HEK293T (cell line): Measurements from ENCODE around the gene MYLK4.

Experiments
- FOXK2 ChIP-seq: fragments of 450-650 bp; IDR thresholded peaks from 2 replicates; pipeline ENCODE4 v1.6.1; 2016; ENCODE audit warnings: mild to moderate bottlenecking
- FOXM1 ChIP-seq: fragments of 450-650 bp; IDR thresholded peaks from 2 replicates; pipeline ENCODE4 v1.6.1; 2017; ENCODE audit warnings: mild to moderate bottlenecking, borderline replicate concordance
- LEF1 ChIP-seq: fragments of 450-650 bp; IDR thresholded peaks from 2 replicates; pipeline ENCODE4 v1.6.1; 2017; ENCODE audit warnings: mild to moderate bottlenecking, borderline replicate concordance
- PKNOX1 ChIP-seq: fragments of 450-650 bp; IDR thresholded peaks from 2 replicates; pipeline ENCODE4 v1.6.1; 2016
- SP1 ChIP-seq: fragments of 450-650 bp; IDR thresholded peaks from 2 replicates; pipeline ENCODE4 v1.6.1; 2017
- SUZ12 ChIP-seq: fragments of 450-650 bp; IDR thresholded peaks from 2 replicates; pipeline ENCODE4 v1.6.1; 2016; ENCODE audit warnings: mild to moderate bottlenecking
- TARDBP ChIP-seq: fragments of 450-650 bp; IDR thresholded peaks from 2 replicates; pipeline ENCODE4 v1.6.1; 2016
- ZNF384 ChIP-seq: fragments of 450-650 bp; IDR thresholded peaks from 2 replicates; pipeline ENCODE4 v1.6.1; 2016

GRCh38 chr6:2733324-2733723 is 17.4 kb downstream of the MYLK4 start:
- TF ChIP-seq SUZ12, result no peak
- TF ChIP-seq PKNOX1, result no peak
- no peak for TF ChIP-seq FOXM1
- no peak for TF ChIP-seq TARDBP
- no peak for TF ChIP-seq FOXK2
- no peak for TF ChIP-seq LEF1
- TF ChIP-seq SP1, result no peak
- no peak for TF ChIP-seq ZNF384
